Renal pelvis (tissue), 4 donors: ENCODE data around the gene HAS3. TPM values are rescaled to one million over a fixed set of nuclear protein-coding genes. Genes with fewer than 3 reads are reported as not detected.
"Not testable (repeated sequence)": the region's sequence is repeated elsewhere in the genome, so short reads cannot be mapped to it uniquely, and the experiment has no call there.

Source experiments
- DNase-seq: peaks from one replicate; pipeline ENCODE4 v3.0.0-alpha.2; 2013
- polyA plus RNA-seq, 3 donors: library from polyadenylated mRNA; unstranded; fragments of 120-200 nt; gene quantifications; one replicate each; pipeline ENCODE4 v1.2.1, GENCODE V29; 2013; ENCODE audit not compliant: insufficient read length in 3 of 3

Gene HAS3
- polyA plus RNA-seq, 3 donors = 4.6 to 4.8 (median 4.6) TPM

DNA sequence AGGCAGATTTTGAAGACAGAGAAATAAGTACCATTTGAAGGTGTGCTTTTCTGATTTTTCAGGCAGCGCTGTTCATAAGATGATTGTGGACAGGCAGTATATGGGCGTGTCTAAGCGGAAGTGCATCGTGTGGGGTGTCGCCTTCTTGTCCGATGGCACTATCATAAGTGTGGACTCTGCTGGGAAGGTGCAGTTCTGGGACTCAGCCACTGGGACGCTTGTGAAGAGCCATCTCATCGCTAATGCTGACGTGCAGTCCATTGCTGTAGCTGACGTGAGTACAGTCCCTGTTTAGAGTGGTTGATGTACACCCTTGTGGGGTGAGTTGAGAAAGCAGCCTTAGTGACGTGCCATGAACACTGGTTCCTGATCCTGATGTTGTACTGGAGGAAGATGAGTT lies 37.7 kb downstream of the HAS3 start:
- no peak for DNase-seq

DNA sequence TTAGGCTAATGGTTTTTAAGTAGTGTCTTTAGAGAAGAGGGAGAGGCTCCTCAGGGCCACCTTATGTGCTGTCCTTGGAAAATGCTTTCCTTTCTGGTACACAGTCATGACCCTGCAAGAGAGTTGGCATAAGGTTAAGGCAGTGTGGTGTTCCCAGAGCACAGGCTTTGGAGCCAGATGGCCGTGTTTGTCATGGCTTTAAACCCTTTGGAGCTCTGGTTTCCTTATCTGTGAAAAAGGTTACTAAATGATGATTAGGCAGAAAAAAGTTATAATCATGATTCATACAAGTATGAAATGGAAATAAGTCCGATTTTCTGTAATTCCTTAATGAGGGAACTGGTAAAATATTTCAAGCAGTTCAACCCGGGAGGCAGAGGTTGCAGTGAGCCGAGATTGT lies 40.2 kb downstream of the HAS3 start:
- DNase-seq = no peak

DNA sequence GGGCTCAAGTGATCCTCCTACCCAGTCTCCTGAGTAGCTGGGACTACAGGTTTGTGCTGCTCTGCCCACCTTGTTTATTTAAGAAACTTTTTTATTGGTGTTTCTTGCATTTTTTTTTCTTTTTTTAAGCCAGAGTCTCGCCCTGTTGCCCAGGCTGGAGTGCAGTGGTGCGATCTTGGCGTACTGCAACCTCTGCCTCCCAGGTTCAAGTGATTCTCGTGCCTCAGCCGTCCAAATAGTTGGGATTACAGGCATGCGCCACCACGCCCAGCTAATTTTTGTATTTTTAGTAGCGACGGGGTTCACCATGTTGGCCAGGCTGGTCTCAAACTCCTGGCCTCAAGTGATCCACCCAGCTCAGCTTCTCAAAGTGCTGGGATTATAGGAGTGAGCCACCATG lies 44.2 kb downstream of the HAS3 start:
- DNase-seq = not testable (repeated sequence)

DNA sequence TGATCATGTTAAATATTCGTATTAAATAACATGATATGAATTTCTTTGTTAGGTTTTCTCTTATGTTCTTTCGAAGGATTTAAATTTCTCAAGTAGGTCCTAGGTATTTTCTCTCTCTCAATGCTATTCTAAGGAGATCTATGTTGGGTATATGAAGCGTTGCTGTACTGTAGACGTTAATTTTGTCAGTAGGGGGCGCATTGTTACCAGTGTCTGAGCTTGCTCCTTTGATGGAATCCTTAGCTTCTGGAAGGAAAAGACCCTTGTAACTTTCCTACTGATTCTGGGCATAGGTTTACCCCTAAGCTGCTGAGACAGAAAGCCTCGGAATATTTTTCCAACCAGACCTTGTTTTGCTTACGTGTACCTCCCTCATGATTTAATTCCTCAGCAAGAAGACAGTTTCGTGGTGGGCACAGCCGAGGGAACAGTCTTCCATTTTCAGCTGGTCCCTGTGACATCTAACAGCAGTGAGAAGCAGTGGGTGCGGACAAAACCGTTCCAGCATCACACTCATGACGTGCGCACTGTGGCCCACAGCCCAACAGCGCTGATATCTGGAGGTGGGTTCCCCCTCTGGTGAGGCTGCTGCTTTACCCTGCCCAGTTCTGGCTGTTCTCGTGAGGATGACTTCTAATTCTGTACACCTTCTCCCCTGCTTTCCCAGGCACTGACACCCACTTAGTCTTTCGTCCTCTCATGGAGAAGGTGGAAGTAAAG lies 44.9 kb downstream of the HAS3 start:
- peak; percentile 83 for DNase-seq

DNA sequence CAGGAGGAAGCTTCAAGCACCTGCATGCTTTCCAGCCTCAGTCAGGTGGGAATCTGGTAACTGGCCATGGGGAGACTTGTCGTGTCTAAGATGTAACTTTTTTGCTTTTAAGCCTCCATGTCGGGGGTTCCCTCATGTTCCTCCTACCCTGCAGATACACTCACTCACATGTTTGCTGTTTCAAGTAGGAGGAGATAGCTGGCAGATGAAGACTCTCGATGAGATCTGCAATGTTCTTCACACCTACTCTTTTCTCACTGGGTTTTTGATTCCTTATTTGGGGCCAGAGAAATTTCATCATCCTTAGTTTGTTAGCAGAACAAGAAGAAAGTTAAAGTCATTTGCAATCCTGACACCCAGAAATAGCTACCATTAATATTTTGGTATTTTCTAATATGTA lies 51.7 kb downstream of the HAS3 start:
- DNase-seq = no peak

DNA sequence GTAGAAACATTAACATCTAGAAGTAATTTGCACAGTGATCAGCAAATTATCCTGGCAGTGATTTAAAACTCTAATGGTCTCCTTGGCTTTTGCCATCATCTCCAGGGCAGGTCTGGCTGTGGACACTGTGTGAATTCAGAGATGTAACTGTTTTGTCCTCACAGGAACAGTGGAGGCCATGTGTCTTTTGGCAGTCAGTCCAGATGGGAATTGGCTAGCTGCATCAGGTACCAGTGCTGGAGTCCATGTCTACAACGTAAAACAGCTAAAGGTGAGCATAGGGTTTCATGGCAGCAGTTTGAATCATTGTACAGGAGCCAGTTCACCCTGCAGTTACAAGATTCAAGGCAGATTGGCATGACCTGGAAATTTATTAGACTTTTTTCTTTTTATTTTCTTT lies 54.7 kb downstream of the HAS3 start:
- no peak for DNase-seq

DNA sequence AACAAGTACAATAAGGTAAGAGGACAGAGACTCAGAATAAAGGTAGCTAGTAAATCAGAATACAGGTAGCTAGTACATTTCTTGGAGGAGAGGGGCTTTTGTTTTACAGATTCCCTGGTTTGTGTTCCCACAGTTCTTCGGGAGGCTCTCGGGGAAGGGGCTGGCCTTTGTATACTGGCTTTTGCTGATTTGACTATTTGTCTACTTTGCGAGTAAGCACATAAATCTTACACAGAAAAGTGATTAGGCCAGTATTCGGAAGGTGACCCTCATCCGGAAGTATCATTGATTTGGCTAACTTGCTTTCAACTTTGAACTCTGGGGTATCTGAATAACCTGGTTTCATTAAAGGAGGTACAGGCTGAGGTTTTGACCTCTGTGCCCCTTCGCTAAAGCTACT lies 60.1 kb downstream of the HAS3 start:
- no peak for DNase-seq

DNA sequence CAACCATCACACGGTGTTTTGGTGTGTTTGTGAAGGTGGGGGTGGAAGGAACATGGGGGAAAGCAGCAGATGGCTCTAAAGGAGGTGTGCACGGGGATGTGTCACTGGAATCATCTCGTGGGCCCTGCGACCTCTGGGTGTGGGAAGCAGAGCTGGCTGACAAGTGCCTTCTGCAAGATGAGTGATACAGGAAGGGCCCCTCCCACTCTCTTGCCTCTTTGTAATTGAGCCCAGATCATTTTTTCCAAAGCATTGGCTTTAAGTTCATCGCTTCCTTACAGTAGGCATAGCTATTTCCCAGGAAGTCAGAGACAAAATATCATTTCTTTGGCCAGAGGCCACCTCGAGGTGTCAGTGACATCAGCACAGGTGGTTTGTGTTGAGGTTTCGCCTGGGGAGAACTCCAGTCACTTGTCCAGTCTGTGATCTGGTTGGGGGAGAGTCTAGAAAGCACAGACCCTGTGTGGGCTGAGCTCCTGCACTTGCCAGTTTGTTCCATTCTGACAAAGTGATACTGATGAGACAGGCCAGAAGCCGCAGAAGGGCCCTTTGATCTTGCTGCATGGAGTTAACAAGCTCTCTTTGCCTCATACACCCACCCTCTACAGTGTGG lies 60.9 kb downstream of the HAS3 start:
- no peak for DNase-seq

DNA sequence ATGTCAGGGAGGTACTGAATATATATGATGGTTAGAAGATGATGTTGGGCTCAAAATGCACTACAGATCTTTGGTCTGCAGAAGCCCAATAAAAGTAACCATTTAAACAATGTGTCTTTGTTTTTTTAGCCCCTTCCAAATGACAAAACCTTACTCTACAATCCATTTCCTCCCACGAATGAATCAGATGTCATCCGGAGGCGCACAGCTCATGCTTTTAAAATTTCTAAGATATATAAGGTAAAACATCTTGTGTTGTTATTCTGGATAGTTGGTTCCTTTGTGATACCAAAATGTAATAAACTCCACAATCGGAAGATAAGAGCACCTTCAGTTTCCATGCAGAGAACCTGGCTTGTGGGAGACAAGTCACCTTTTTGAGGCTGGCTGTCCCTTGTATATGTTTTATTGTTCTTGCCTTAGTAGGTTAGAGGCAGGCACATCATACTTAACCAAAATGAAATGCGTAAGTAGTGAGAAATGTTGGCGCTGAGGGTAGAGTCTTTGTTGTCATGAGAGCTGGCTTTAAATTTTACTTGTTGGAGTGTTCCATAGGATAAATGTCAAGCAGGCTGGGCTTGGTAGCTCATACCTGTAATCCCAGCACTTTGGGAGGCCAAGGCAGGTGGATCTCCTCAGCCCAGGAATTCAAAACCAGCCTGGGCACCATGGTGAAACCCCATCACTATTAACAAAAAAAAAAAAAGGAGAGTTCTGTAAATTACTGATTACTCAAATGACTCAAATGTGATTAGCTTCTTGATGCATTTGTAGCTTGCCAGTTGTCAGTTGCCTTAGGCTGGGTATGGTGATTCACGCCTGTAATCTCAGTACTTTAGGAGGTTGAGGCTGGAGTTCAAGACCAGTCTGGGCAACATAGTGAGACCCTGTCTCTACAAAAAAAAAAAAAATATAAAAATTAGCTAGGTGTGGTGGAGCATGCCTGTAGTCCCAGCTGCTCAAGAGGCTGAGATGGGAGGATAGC lies 61.8 kb downstream of the HAS3 start:
- no peak for DNase-seq

Other genes with a start within 250 kb of the HAS3 start
- gene CHTF8, start 26.9 kb downstream of the HAS3 start, polyA plus RNA-seq = 100 to 1,000 TPM; 159 to 188 (median 168) TPM
- 10 to 100 TPM; 61.6 to 72.4 (median 61.7) TPM for gene UTP4, start 27.0 kb downstream of the HAS3 start, polyA plus RNA-seq
- gene SNTB2, start 81.5 kb downstream of the HAS3 start, polyA plus RNA-seq = 10 to 100 TPM; 10.2 to 13.9 (median 11.9) TPM
- 10 to 100 TPM; 47.1 to 58.3 (median 56.6) TPM for gene VPS4A, start 205.7 kb downstream of the HAS3 start, polyA plus RNA-seq
- 1 to 10 TPM; 7.6 to 9.5 (median 8.1) TPM for gene PDF, start 224.9 kb downstream of the HAS3 start, polyA plus RNA-seq
- 10 to 100 TPM; 32.3 to 43.1 (median 41.7) TPM for gene COG8, start 233.9 kb downstream of the HAS3 start, polyA plus RNA-seq
- 10 to 100 TPM; 27.6 to 34.0 (median 30.9) TPM for gene NIP7, start 234.1 kb downstream of the HAS3 start, polyA plus RNA-seq
- 1 to 10 TPM; 1.9 to 5.2 (median 3.5) TPM for gene TMED6, start 246.1 kb downstream of the HAS3 start, polyA plus RNA-seq